A673 (cell line): Measurements from ENCODE around the gene ACBD3.

Experiments
- CTCF ChIP-seq: fragments of 300-800, 200-600 bp; sonication (generic); conservative IDR thresholded peaks from 2 replicates; pipeline ENCODE4 v1.5.1; 2017; ENCODE audit warnings: low read depth, mild to moderate bottlenecking, antibody characterized with exemption, low read length, moderate library complexity, mixed read lengths
- EZH2 ChIP-seq: fragments of 200-600 bp; sonication (generic); IDR thresholded peaks from 2 replicates; pipeline ENCODE4 v1.6.1; 2017; ENCODE audit warnings: borderline replicate concordance, low read depth, mild to moderate bottlenecking, mixed read lengths, antibody characterized with exemption, low read length; ENCODE audit not compliant: poor library complexity, severe bottlenecking

DNA sequence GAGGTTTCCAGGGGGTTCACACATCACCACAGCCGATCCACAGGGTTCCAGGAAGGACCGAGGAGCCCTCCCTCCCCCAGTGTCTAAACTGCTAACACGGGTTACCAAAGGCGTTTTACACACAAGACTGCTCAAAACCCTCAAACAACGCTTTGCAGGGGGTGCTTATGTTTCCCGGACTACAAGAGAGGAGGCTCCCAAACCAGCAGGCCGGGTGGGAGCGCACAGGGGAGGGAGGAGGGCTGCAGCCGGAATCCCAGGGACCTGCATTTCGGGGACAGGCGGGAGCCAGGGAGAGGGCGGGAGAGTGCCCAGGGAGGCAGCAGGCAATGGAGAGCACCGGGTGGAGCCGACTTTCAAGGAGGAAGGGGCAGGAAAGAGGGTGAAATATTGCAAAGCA lies 50.8 kb downstream of the ACBD3 start:
- TF ChIP-seq EZH2 (no peak), CTCF (no peak)
